D341Med (cell line): Measurements from ENCODE around the gene MEGF6.

ENCODE experiments used
- DNase-seq: peaks from one replicate; pipeline ENCODE4 v3.0.0; 2012; ENCODE audit warnings: low spot score

The MEGF6 gene, protein sequence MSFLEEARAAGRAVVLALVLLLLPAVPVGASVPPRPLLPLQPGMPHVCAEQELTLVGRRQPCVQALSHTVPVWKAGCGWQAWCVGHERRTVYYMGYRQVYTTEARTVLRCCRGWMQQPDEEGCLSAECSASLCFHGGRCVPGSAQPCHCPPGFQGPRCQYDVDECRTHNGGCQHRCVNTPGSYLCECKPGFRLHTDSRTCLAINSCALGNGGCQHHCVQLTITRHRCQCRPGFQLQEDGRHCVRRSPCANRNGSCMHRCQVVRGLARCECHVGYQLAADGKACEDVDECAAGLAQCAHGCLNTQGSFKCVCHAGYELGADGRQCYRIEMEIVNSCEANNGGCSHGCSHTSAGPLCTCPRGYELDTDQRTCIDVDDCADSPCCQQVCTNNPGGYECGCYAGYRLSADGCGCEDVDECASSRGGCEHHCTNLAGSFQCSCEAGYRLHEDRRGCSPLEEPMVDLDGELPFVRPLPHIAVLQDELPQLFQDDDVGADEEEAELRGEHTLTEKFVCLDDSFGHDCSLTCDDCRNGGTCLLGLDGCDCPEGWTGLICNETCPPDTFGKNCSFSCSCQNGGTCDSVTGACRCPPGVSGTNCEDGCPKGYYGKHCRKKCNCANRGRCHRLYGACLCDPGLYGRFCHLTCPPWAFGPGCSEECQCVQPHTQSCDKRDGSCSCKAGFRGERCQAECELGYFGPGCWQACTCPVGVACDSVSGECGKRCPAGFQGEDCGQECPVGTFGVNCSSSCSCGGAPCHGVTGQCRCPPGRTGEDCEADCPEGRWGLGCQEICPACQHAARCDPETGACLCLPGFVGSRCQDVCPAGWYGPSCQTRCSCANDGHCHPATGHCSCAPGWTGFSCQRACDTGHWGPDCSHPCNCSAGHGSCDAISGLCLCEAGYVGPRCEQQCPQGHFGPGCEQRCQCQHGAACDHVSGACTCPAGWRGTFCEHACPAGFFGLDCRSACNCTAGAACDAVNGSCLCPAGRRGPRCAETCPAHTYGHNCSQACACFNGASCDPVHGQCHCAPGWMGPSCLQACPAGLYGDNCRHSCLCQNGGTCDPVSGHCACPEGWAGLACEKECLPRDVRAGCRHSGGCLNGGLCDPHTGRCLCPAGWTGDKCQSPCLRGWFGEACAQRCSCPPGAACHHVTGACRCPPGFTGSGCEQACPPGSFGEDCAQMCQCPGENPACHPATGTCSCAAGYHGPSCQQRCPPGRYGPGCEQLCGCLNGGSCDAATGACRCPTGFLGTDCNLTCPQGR (N-terminal part only)

GRCh38 chr1:3611170-3612019 is at the start of gene MEGF6:
Gene MEGF6 (minus strand): TSS chr1:3611508. CDS start chr1:3611268, 240 bp downstream.
- DNase-seq, result peak; percentile 82

GRCh38 chr1:3660704-3661103 is 49.4 kb upstream of the MEGF6 start:
- no peak for DNase-seq

DNA sequence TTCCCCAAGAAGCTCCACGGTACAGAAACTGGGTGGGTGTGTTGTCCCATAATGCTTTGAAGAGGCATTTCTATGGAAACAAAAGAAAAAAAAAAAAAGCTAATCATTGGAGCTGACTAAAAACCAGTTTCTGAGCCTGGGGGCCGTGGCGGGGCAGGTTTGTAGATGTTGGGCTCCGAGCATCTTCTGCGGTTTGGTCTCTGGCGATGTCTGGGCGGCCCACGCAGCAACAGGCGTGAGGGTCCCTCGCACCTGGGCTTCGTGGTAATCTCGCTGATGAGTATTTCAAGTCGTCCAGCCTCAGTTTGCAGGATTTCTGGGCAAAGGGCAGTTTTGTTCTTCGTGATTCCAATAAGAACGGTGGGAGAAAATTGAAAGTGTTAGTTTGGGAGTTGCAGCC is 47.8 kb upstream of the MEGF6 start:
- no peak for DNase-seq

- no peak for DNase-seq
Measured at GRCh38 chr1:3658231-3658615, 46.9 kb upstream of the MEGF6 start.

GRCh38 chr1:3657578-3658230 is 46.4 kb upstream of the MEGF6 start:
- no peak for DNase-seq

DNA sequence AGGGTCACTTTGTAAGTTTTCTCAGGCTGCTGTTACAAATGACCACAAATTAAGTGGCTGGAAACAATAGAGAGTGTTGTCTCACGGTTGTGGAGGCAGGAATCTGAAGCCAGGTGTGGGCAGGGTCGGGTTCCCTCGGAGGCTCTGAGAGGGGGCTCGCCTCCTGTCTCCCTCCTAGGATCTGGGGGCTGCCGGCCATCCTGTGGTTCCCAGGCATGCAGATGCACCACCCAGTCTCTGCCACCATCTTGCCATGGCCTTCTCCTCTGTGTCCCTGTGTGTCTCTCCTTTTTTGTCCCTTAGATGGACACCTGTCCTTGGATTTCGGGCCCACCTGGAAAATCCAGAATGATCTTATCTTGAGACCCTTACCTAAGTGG is 45.8 kb upstream of the MEGF6 start:
- no peak for DNase-seq

- no peak for DNase-seq
Measured at GRCh38 chr1:3656450-3657095, 45.3 kb upstream of the MEGF6 start.

DNA sequence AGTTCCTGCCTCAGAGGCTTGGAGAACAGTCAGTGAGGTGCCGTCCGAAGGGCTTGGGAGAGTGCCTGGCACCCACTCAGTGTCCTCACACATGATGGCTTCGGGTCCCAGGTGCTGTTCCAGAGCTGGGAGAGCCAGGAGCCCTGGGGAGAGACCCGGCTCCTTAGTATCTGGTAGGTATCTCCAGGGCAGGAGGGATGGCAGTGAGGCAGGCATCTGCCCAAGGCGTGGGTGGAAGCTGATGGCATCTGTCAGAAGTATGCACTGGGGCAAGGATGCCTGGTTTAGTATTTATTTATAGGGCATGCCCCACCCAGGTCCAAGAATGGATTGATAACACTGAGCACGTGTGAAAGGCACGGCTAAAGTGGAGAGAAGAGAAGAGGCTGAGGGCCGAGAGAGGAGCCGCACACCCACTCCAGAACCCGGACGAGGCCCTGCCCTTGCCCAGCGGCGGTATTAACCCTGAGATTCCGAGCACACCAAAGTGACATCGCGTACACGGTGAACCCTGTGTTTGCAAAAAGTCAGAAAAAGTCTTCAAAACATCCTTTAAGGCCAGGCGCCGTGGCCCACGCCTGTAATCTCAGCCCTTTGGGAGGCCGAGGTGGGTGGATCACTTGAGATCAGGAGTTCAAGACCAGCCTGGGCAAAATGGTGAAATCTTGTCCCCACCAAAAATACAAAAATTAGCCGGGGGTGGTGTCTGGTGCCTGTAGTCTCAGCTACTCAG is 43.4 kb upstream of the MEGF6 start:
- no peak for DNase-seq

- DNase-seq, result no peak
Measured at GRCh38 chr1:3653286-3653618, 41.9 kb upstream of the MEGF6 start.

GRCh38 chr1:3652548-3653285 is 41.4 kb upstream of the MEGF6 start:
- peak; percentile 71 for DNase-seq

GRCh38 chr1:3651930-3652547 is 40.7 kb upstream of the MEGF6 start, which contains the start of gene TP73:
Gene TP73 (plus strand): TSS chr1:3652516. CDS start chr1:3682366, 29,850 bp downstream.
- peak; percentile 84 for DNase-seq

DNA sequence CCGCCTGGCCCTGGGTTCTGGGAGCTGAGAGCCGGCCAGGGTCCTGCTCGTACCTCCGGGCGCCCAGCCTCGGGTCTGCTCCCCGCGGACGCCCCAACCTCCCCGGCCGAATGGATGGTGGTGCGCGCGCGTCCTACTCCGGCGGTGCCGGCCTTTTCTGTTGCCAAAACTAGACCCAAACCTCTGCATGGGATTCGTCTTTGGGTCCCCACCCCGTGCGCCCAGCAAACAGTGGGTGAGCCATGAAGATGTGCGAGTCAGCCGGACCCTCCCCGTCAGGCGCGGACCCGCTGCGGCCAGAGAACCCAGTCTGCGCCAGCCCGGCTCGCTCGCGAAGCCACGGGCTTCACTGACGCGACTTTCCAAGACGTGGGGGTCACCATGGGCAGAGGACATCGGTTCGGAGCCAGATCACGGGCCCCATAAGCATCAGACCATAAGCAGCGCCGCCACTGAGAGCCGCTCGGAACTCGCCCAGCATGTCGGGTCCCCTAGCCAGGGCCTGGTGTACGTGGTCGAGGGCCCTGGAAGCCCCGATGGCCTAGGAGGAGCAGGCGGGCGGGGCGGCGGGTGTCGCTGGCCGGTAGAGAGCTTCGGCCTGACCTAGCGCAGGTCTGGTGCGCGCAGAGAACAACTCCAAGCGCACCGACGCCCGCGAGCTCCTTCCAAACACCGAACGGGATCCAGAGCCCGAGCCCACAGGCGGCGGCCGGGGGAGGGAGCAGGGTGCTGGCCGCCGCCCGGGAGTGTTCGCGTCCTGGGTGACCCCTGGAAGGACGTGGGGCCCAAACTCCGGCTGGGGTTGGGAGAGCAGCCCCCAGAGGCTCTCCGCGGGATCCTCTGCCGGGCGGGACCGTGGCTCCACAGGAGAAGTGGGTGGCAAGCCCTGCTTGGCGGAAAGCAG is 40.0 kb upstream of the MEGF6 start:
- DNase-seq, result no peak

DNA sequence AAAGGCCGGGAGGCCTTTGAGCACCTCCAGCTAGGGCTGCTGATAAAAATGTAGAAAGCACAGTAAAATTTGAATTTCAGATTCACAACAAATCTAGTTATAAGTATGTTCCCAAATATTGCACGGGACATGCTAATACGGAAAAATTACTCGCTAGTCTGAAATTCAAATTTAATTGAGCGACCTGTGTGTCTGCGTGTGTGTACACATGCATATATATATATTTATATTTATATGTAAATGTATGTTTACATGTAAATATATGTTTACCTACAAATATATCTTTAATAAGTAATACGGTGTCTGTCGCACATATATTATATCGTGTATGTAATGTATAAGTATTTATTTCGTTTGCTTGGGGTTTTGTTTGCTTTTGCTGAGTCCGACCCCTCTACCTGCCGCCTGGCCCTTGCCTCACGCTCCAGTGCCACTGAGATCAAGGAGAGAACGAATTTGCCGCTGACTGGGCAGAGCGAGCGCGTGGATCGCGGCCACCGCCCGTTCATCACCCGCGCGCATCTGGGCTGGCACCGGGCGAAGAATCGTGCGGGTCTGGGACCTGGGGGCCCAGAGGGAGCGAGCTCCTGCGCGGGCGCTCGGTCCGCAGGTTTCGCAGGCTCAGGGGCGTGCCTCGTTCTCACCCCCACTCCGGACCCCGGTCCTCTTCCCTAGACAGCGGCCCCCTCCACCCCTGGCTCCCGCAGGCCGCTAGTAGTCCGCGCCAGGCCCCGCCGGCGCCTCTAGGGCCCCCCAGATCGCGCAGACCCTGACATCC is 39.1 kb upstream of the MEGF6 start:
- DNase-seq, result no peak

DNA sequence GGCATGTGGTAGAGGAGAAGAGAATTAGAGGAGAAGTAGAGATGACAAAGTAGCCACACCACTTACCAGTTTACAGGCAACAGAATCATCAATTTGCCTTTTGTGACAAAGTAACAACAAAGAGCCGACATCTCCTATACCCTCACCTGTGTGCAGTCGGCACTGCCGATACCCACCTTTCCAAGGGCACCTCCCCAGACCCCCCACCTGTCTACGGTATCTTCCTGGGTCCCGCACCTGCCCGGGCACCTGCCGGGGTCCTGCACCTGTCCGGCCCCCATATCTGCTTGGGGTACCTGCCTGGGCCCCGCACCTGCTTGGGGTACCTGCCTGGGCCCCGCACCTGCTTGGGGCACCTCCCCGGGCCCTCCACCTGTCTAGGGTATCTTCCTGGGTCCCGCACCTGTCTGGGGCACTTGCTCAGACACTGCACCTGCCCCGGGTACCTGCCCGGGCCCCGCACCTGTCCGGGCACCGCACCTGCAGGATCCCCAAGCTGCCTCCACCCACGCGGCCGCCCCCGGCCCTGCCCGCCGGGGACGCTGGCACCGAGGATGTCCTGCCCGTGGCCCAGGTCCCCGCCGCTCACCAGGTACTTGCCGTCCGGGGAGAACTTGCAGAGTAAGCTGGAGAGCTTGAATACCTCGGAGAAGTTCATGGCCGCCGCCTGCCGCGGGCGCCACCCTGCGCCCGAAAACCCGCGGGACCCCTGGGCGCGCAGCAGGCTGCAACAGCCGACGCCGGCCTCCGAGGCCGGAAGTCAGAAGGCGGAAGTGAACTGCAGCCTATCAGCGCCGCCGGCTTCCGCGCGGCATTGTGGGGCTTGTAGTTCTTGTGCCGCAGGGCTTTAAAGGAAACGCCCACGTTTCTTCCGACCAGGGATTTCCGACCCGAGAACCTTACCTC is 38.3 kb upstream of the MEGF6 start, which contains the start of gene WRAP73:
WRAP73 (minus strand) TSS at position 762 of the 906 bp plus-strand sequence; CDS start at position 658, 104 bp downstream.
- DNase-seq, result peak; percentile 94

DNA sequence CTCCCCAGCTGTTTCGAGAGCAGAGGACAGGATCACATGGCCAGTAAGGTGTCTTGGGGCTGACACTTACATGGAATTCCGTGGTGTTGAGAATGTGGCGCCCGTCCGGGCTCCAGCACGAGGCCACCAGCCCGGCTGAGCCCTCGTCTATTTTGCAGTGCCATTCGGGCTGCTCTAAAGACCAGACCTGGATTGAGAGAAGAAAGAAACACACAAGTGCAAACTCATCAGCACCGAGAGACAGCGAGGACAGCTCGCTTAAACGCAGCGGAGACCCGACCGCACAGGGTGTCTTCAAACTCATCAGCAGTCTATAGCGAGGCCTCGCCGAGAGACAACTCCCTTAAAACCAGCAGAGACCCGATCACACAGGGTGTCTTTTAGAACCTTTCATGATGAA is 35.3 kb upstream of the MEGF6 start:
- no peak for DNase-seq
